Endothelial cell of hepatic sinusoid (primary cell): ENCODE measurements around the gene CELSR3.

Experiments used
- in situ Hi-C: cut with HindIII; loops from 2 replicates; pipeline ENCODE4 v1.10.0; 2017; ENCODE audit warnings: low sequenced_read_pairs

The CELSR3 gene

GRCh38 chr3:48634661-48635221, 27.9 kb downstream of the CELSR3 start:
- in situ Hi-C loops: loop anchor here (10.0 kb wide), 2 partner anchors 80 to 160 kb away; partner anchors contain the start of gene PFKFB4

- in situ Hi-C loops: loop anchor here (10.0 kb wide), 2 partner anchors 79 to 159 kb away; partner anchors contain the start of gene PFKFB4
Observed at GRCh38 chr3:48633743-48634142, 28.9 kb downstream of the CELSR3 start.

GRCh38 chr3:48633256-48633655, 29.4 kb downstream of the CELSR3 start:
- in situ Hi-C loops: loop anchor here (10.0 kb wide), 2 partner anchors 78 to 158 kb away; partner anchors contain the start of gene PFKFB4

- in situ Hi-C loops: loop anchor here (10.0 kb wide), 2 partner anchors 77 to 157 kb away; partner anchors contain the start of gene PFKFB4
Observed at GRCh38 chr3:48631516-48632448, 30.9 kb downstream of the CELSR3 start.

GRCh38 chr3:48630833-48631232, 31.9 kb downstream of the CELSR3 start:
- in situ Hi-C loops: loop anchor here (10.0 kb wide), 2 partner anchors 76 to 156 kb away; partner anchors contain the start of gene PFKFB4

GRCh38 chr3:48630407-48630806, 32.3 kb downstream of the CELSR3 start:
- in situ Hi-C loops: loop anchor here (10.0 kb wide), 2 partner anchors 76 to 156 kb away; partner anchors contain the start of gene PFKFB4

GRCh38 chr3:48629894-48630293, 32.8 kb downstream of the CELSR3 start:
- in situ Hi-C loops: loop anchor here (10.0 kb wide), 2 partner anchors 75 to 155 kb away; partner anchors contain the start of gene PFKFB4

GRCh38 chr3:48628277-48629017, 34.2 kb downstream of the CELSR3 start:
- in situ Hi-C loops: no loop called here

GRCh38 chr3:48625600-48625999, 37.1 kb downstream of the CELSR3 start:
- in situ Hi-C loops: no loop called here

GRCh38 chr3:48624767-48625166, 37.9 kb downstream of the CELSR3 start:
- in situ Hi-C loops: no loop called here

GRCh38 chr3:48623851-48624547, 38.7 kb downstream of the CELSR3 start:
- in situ Hi-C loops: no loop called here

GRCh38 chr3:48621461-48621869, 41.2 kb downstream of the CELSR3 start, which contains the start of gene TMEM89:
Gene TMEM89, minus strand, starts transcription at chr3:48621769. Its CDS starts 13 bp downstream, at chr3:48621756.
- in situ Hi-C loops: no loop called here

GRCh38 chr3:48619541-48620524, 42.9 kb downstream of the CELSR3 start:
- in situ Hi-C loops: no loop called here

- in situ Hi-C loops: no loop called here
Observed at GRCh38 chr3:48617559-48617958, 45.1 kb downstream of the CELSR3 start.

GRCh38 chr3:48614044-48614443, 48.6 kb downstream of the CELSR3 start:
- in situ Hi-C loops: no loop called here

- in situ Hi-C loops: no loop called here
Observed at GRCh38 chr3:48612309-48612708, 50.4 kb downstream of the CELSR3 start.

- in situ Hi-C loops: no loop called here
Observed at GRCh38 chr3:48609088-48610005, 53.3 kb downstream of the CELSR3 start, which contains the start of gene UQCRC1. Gene UQCRC1, minus strand, starts transcription at chr3:48609646. Its CDS starts 26 bp downstream, at chr3:48609620.

GRCh38 chr3:48607519-48607918, 55.2 kb downstream of the CELSR3 start:
- in situ Hi-C loops: no loop called here
